ENCODE data around the gene LIFR. TPM values are rescaled to one million over a fixed set of nuclear protein-coding genes. Genes with fewer than 3 reads are reported as not detected.

LIFR gene
- polyA plus RNA-seq, 2 of the 4 experiments (the other 2 are of a cell fraction), result 3.8 to 7.9 TPM

- Histone ChIP-seq H3K9me3 (no peaks in the 10 kb centered on the region), H3K4me1 (no peaks in the 10 kb centered on the region), H3K27ac (no peak overlapping the region), H3K4me3 (no peak overlapping the region), H3K4me2 (no peak overlapping the region)
- FAIRE-seq (no peak), DNase-seq (ENCODE audit: low read depth in 1 of 2, low spot score in 1 of 2) (no peak), ATAC-seq (no peak)
- WGBS (ENCODE audit: missing lambda C conversion rate), result 56% methylated on average over 4 of the region's 4 CpGs
- TF ChIP-seq RARB (CRISPR knock-in tag; IDR thresholded peaks at IDR 0.05), result no peak
- TF ChIP-seq NFE2L2 (conservative IDR thresholded peaks at IDR 0.05; ENCODE audit: low read length), result no peak
- no peak for TF ChIP-seq POLR2A (IDR thresholded peaks at IDR 0.05; ENCODE audit: low read length)
- TF ChIP-seq HEYL (CRISPR knock-in tag; IDR thresholded peaks at IDR 0.05), result no peak
- no peak for TF ChIP-seq MYC (IDR thresholded peaks at IDR 0.05; ENCODE audit: borderline replicate concordance, low read length)
- CTCF ChIA-PET, result interaction anchor here (0.6 to 1.6 kb wide), 5 partner anchors 17 to 367 kb away, joined by 3 read pairs; no protein-coding TSS in a partner anchor
- POLR2A ChIA-PET, result no interaction called here
Observed at GRCh38 chr5:38589629-38590028, 33.2 kb upstream of the LIFR start.

GRCh38 chr5:38585816-38586215 is 29.4 kb upstream of the LIFR start:
- FAIRE-seq (no peak), ATAC-seq (no peak), DNase-seq (ENCODE audit: low read depth in 1 of 2, low spot score in 1 of 2) (no peak)
- TF ChIP-seq HOXA7 (CRISPR knock-in tag; IDR thresholded peaks at IDR 0.05), result no peak
- no peak for TF ChIP-seq SREBF2 (IDR thresholded peaks at IDR 0.05)
- no peak for TF ChIP-seq E2F6 (IDR thresholded peaks at IDR 0.05; ENCODE audit: borderline replicate concordance, low read depth)
- no peak for TF ChIP-seq KDM1A (IDR thresholded peaks at IDR 0.05; ENCODE audit: low read depth)
- TF ChIP-seq NR3C1 (IDR thresholded peaks at IDR 0.05), result no peak
- no peak for TF ChIP-seq BHLHE40 (IDR thresholded peaks at IDR 0.05; ENCODE audit: low read depth, low read length)
- TF ChIP-seq HMGXB4 (CRISPR knock-in tag; IDR thresholded peaks at IDR 0.05; ENCODE audit: borderline replicate concordance), result no peak
- no peak for TF ChIP-seq TFCP2L1 (CRISPR knock-in tag; IDR thresholded peaks at IDR 0.05)
- no peak for TF ChIP-seq TP53 (CRISPR knock-in tag; IDR thresholded peaks at IDR 0.05)
- Histone ChIP-seq H3K9me3 (no peaks in the 10 kb centered on the region), H3K4me1 (no peaks in the 10 kb centered on the region), H3K4me2 (no peak overlapping the region), H3K4me3 (no peak overlapping the region), H3K27ac (no peak overlapping the region)
- POLR2A ChIA-PET, result no interaction called here
- CTCF ChIA-PET, result interaction anchor here (1.6 kb wide), 1 partner anchor 229 kb away, joined by 3 read pairs; no protein-coding TSS in a partner anchor
- 74% methylated on average over 6 of the region's 6 CpGs for WGBS (ENCODE audit: missing lambda C conversion rate)

- Histone ChIP-seq H3K4me3 (no peak overlapping the region), H3K4me1 (no peaks in the 10 kb centered on the region), H3K9me3 (no peaks in the 10 kb centered on the region), H3K27ac (no peak overlapping the region), H3K4me2 (no peak overlapping the region)
- POLR2A ChIA-PET, result no interaction called here
- CTCF ChIA-PET, result no interaction called here
- DNase-seq (ENCODE audit: low read depth in 1 of 2, low spot score in 1 of 2) (no peak), ATAC-seq (no peak), FAIRE-seq (no peak)
- WGBS (ENCODE audit: missing lambda C conversion rate), result 20% methylated on average over 1 of the region's 1 CpG
- TF ChIP-seq RCOR1 (IDR thresholded peaks at IDR 0.05; ENCODE audit: low read depth, low read length) (no peak), MAX (IDR thresholded peaks at IDR 0.05) (no peak)
Observed at GRCh38 chr5:38583500-38583899, 27.1 kb upstream of the LIFR start.

GRCh38 chr5:38582975-38583319 is 26.5 kb upstream of the LIFR start:
- no peak overlapping the region for H3K4me3 ChIP-seq
- WGBS (ENCODE audit: missing lambda C conversion rate), result 62% methylated on average over 5 of the region's 5 CpGs
- H3K4me1 ChIP-seq, result no peaks in the 10 kb centered on the region
- no peak overlapping the region for H3K4me2 ChIP-seq
- no peak for FAIRE-seq
- H3K9me3 ChIP-seq, result no peaks in the 10 kb centered on the region
- ChIA-PET CTCF (no interaction called here), POLR2A (no interaction called here)
- no peak for ATAC-seq
- H3K27ac ChIP-seq, result no peak overlapping the region
- no peak for DNase-seq (ENCODE audit: low read depth in 1 of 2, low spot score in 1 of 2)
- TF ChIP-seq KDM5A (IDR thresholded peaks at IDR 0.05) (no peak), ZSCAN20 (CRISPR knock-in tag; IDR thresholded peaks at IDR 0.05) (no peak), GATA3 (IDR thresholded peaks at IDR 0.05; ENCODE audit: borderline replicate concordance) (no peak), BCL3 (IDR thresholded peaks at IDR 0.05) (no peak), MYC (IDR thresholded peaks at IDR 0.05; ENCODE audit: borderline replicate concordance, low read length) (no peak), USF2 (IDR thresholded peaks at IDR 0.05) (no peak), REST (IDR thresholded peaks at IDR 0.05) (no peak)

Data from A549 (cell line).